SK-N-SH (cell line): ENCODE results near the gene INF2. TPM values are rescaled to one million over a fixed set of nuclear protein-coding genes. Genes with fewer than 3 reads are reported as not detected.

ENCODE experiments used
- CTCF ChIA-PET: fragments of 300-600, 350-600 bp; formaldehyde crosslinking; extraction: SDS; loops from one replicate; lab custom pipeline; 2021; lab: Yijun Ruan, JAX
- POLR2A ChIA-PET: fragments of 350-600 bp; sonication (Branson Sonifier 250); formaldehyde crosslinking; extraction: SDS; loops from one replicate; lab custom pipeline; 2020; ENCODE audit warnings: antibody characterized with exemption, inconsistent platforms; lab: Yijun Ruan, JAX
- DNase-seq: peaks from one replicate; pipeline ENCODE4 v3.0.0; 2012
- H2AFZ ChIP-seq: fragments of 200-600 bp; sonication (generic); 2 replicates; pipeline ENCODE4 v1.8.1; 2016; ENCODE audit warnings: antibody characterized with exemption, mild to moderate bottlenecking, low read depth
- H3F3A ChIP-seq: fragments of 200-600 bp; sonication (generic); replicated peaks from 2 replicates; pipeline ENCODE3; 2016; ENCODE audit warnings: antibody characterized with exemption, mild to moderate bottlenecking; ENCODE audit not compliant: insufficient read depth
- H3K27ac ChIP-seq, 2 experiments: fragments of 200-500 bp in 1 of 2; fragments of 200-600 bp in 1 of 2; sonication (Bioruptor generic) in 1 of 2; sonication (generic), shearing (Covaris generic) in 1 of 2; 2 replicates each; pipeline versions ENCODE4 v1.5.1 to v1.6.1; 2014 to 2016; ENCODE audit warnings: low read depth in 2 of 2, inconsistent platforms in 1 of 2, low read length in 1 of 2, mild to moderate bottlenecking in 1 of 2, mixed read lengths in 1 of 2
- H3K27me3 ChIP-seq: fragments of 200-600 bp; sonication (generic), shearing (Covaris generic); 2 replicates; pipeline ENCODE4 v1.6.1; 2016; ENCODE audit warnings: mixed run types; ENCODE audit not compliant: insufficient read depth
- H3K36me3 ChIP-seq, 2 experiments: fragments of 200-500 bp in 1 of 2; fragments of 200-600 bp in 1 of 2; sonication (Bioruptor generic) in 1 of 2; sonication (generic) in 1 of 2; replicated peaks in 1 of 2; 2 replicates each; pipeline versions ENCODE3 to v1.5.1; 2014 to 2016; ENCODE audit warnings: low read length in 1 of 2, mild to moderate bottlenecking in 1 of 2; ENCODE audit not compliant: insufficient read depth in 2 of 2, control insufficient read depth in 1 of 2
- H3K4me1 ChIP-seq, 2 experiments: fragments of 200-500 bp in 1 of 2; fragments of 200-600 bp in 1 of 2; sonication (Bioruptor generic) in 1 of 2; sonication (generic), shearing (Covaris generic) in 1 of 2; 2 replicates each; pipeline versions ENCODE4 v1.5.1 to v1.6.1; 2014 to 2016; ENCODE audit warnings: low read depth in 1 of 2, low read length in 1 of 2, mixed run types in 1 of 2; ENCODE audit not compliant: insufficient read depth in 2 of 2, control insufficient read depth in 1 of 2
- H3K4me2 ChIP-seq: fragments of 200-600 bp; sonication (generic), shearing (Covaris generic); 2 replicates; pipeline ENCODE4 v1.6.1; 2017; ENCODE audit warnings: mixed run types
- H3K4me3 ChIP-seq, 2 experiments: fragments of 200-500 bp in 1 of 2; fragments of 200-600 bp in 1 of 2; sonication (Bioruptor generic) in 1 of 2; sonication (generic), shearing (Covaris generic) in 1 of 2; 2 replicates each; pipeline versions ENCODE4 v1.5.1 to v1.8.1; 2014 to 2016; ENCODE audit warnings: low read depth in 2 of 2, inconsistent platforms in 1 of 2, low read length in 1 of 2, mild to moderate bottlenecking in 1 of 2, mixed read lengths in 1 of 2, moderate library complexity in 1 of 2
- H3K79me2 ChIP-seq: fragments of 200-600 bp; sonication (generic); 2 replicates; pipeline ENCODE4 v1.8.1; 2017; ENCODE audit warnings: mild to moderate bottlenecking; ENCODE audit not compliant: insufficient read depth
- H3K9ac ChIP-seq: fragments of 200-600 bp; sonication (generic); 2 replicates; pipeline ENCODE4 v1.6.1; 2017; ENCODE audit warnings: mixed run types
- H3K9me2 ChIP-seq: fragments of 200-600 bp; sonication (generic); 2 replicates; pipeline ENCODE4 v1.6.1; 2017; ENCODE audit warnings: mixed run types
- H3K9me3 ChIP-seq: fragments of 200-600 bp; sonication (generic); 2 replicates; pipeline ENCODE4 v1.6.1; 2017; ENCODE audit warnings: mixed run types, mild to moderate bottlenecking, moderate library complexity
- H4K20me1 ChIP-seq: fragments of 200-600 bp; sonication (generic); 2 replicates; pipeline ENCODE4 v1.6.1; 2017; ENCODE audit warnings: mild to moderate bottlenecking, mixed run types; ENCODE audit not compliant: insufficient read depth
- CHD2 ChIP-seq: fragments of 150-350 bp; IDR thresholded peaks from 2 replicates; pipeline ENCODE4 v1.6.1; 2018; ENCODE audit warnings: low read length; ENCODE audit not compliant: partially characterized antibody
- GATA2 ChIP-seq: sonication (generic); formaldehyde crosslinking; IDR thresholded peaks from 2 replicates; pipeline ENCODE4 v1.5.0; 2020; ENCODE audit warnings: mild to moderate bottlenecking, missing genetic modification reagents
- MEF2A ChIP-seq: IDR thresholded peaks from 2 replicates; pipeline ENCODE4 v1.4.0; 2012; ENCODE audit warnings: low read depth, borderline replicate concordance
- MXI1 ChIP-seq: IDR thresholded peaks from 2 replicates; pipeline ENCODE4 v1.6.1; 2012; ENCODE audit warnings: mild to moderate bottlenecking, low read depth, low read length, improper control_type of control experiment
- NRF1 ChIP-seq: IDR thresholded peaks from 2 replicates; pipeline ENCODE4 v1.6.1; 2012; ENCODE audit warnings: low read depth, mild to moderate bottlenecking, low read length
- POLR2AphosphoS5 ChIP-seq: IDR thresholded peaks from 2 replicates; pipeline ENCODE4 v1.6.1; 2012; ENCODE audit warnings: low read depth, low read length
- REST ChIP-seq: IDR thresholded peaks from 2 replicates; pipeline ENCODE4 v1.6.1; 2012; ENCODE audit warnings: mild to moderate bottlenecking, low read depth, low read length, moderate library complexity
- RXRA ChIP-seq: IDR thresholded peaks from 2 replicates; pipeline ENCODE4 v1.4.0; 2012; ENCODE audit warnings: low read depth, mild to moderate bottlenecking, borderline replicate concordance
- SIN3A ChIP-seq: IDR thresholded peaks from 2 replicates; pipeline ENCODE4 v1.6.1; 2012; ENCODE audit warnings: low read depth, mild to moderate bottlenecking, low read length, moderate library complexity, borderline replicate concordance
- TCF12 ChIP-seq: IDR thresholded peaks from 2 replicates; pipeline ENCODE4 v1.4.0; 2012
- TEAD4 ChIP-seq: IDR thresholded peaks from 2 replicates; pipeline ENCODE4 v1.4.0; 2012; ENCODE audit warnings: mild to moderate bottlenecking, borderline replicate concordance; ENCODE audit not compliant: insufficient read depth
- USF1 ChIP-seq: IDR thresholded peaks from 2 replicates; pipeline ENCODE4 v1.4.0; 2012; ENCODE audit warnings: low read depth, borderline replicate concordance
- USF2 ChIP-seq: fragments of 150-350 bp; IDR thresholded peaks from 2 replicates; pipeline ENCODE4 v1.6.1; 2017; ENCODE audit warnings: antibody characterized with exemption, low read length, low read depth, borderline replicate concordance
- ZBTB33 ChIP-seq: IDR thresholded peaks from 2 replicates; pipeline ENCODE4 v1.4.0; 2012; ENCODE audit warnings: low read depth, borderline replicate concordance
- WGBS: methylation state at CpG from one replicate; pipeline ENCODE4 v1.1.6; 2017; ENCODE audit warnings: low lambda C conversion rate; 5-methylcytosine and 5-hydroxymethylcytosine counted together
- polyA plus RNA-seq, 3 experiments: library from polyadenylated mRNA; depleted of rRNA; stranded (reverse); fragments of >200 nt; gene quantifications; 2 replicates each; pipeline ENCODE4 v1.2.3, GENCODE V29; 2012

INF2 gene
- polyA plus RNA-seq, 1 of the 3 experiments (the other 2 are of a cell fraction): 32.5 TPM

GRCh38 chr14:104701383-104702076, 12.1 kb downstream of the INF2 start:
- Histone ChIP-seq H3K9me3 (no peaks in the 10 kb centered on the region), H4K20me1 (peaks cover 24% of the 10 kb centered on the region; the same call in 1 of the 2 replicates), H3K4me1 (no peaks in the 10 kb centered on the region; a peak in 1 of 4 replicates), H2AFZ (no peak overlapping the region), H3K4me2 (no peak overlapping the region), H3F3A (no peaks in the 10 kb centered on the region), H3K27me3 (no peaks in the 10 kb centered on the region), H3K4me3 (no peak overlapping the region), H3K9ac (no peak overlapping the region), H3K36me3 (peaks cover 0 to 20% of the 10 kb centered on the region in 2 experiments), H3K79me2 (peaks cover 31% of the 10 kb centered on the region; the same call in 1 of the 2 replicates), H3K27ac (no peak overlapping the region), H3K9me2 (no peaks in the 10 kb centered on the region)
- TF ChIP-seq ZBTB33: no peak
- TF ChIP-seq SIN3A: no peak
- no peak for TF ChIP-seq NRF1
- TF ChIP-seq TCF12: no peak
- TF ChIP-seq POLR2AphosphoS5: no peak
- no peak for TF ChIP-seq MEF2A
- no peak for TF ChIP-seq USF2
- TF ChIP-seq CHD2: no peak
- no peak for TF ChIP-seq RXRA
- no peak for TF ChIP-seq GATA2 (CRISPR knock-in tag)
- no peak for TF ChIP-seq TEAD4
- no peak for TF ChIP-seq REST
- TF ChIP-seq MXI1: no peak
- TF ChIP-seq USF1: no peak
- no peak for DNase-seq
- whole genome bisulfite sequencing: 93% methylated on average over 23 of the region's 46 CpGs
- ChIA-PET POLR2A (no interaction called here), CTCF (interaction anchor here (1.1 to 1.5 kb wide), 3 partner anchors 11 to 61 kb away, joined by 3 to 4 read pairs (median 3); no protein-coding TSS in a partner anchor)
